Fibroblast of skin of right biceps (primary cell): ENCODE results near the gene SLC24A4.

Experiments used
- DNase-seq: peaks from one replicate; pipeline ENCODE4 v3.0.0-alpha.2; 2013

SLC24A4 gene

DNA sequence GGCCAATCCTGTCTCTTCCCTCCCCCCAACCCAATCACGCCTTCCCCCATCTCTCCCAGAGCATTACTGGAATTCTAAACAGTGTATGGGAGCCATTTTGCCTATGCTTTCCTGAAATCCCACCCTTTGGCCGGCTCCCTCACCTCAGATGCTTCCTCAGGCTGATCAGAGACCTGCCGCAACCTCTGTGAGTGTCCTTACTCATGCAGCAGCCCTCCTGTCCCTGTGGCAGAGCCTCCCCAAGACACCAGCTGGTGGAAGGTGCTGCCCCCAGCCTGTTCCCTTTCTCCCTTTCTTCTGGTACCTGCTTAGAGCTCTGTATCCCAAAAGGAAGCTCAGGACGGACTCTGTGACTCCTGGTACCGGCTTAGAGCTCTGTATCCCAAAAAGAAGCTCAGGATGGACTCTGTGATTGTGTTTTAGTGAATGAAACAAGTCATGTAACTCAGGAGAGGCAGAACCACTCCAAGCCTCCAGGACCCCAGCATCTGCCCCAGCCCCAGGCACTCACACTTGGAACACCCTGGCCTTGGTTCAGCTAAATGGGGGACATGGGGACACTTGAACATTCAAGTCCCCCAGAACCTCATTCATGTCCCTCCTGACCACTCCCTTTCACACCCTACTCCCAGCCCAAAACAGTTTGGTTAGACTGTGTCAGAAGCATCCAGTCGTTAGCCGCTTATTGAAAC is 161.3 kb downstream of the SLC24A4 start:
- no peak for DNase-seq

DNA sequence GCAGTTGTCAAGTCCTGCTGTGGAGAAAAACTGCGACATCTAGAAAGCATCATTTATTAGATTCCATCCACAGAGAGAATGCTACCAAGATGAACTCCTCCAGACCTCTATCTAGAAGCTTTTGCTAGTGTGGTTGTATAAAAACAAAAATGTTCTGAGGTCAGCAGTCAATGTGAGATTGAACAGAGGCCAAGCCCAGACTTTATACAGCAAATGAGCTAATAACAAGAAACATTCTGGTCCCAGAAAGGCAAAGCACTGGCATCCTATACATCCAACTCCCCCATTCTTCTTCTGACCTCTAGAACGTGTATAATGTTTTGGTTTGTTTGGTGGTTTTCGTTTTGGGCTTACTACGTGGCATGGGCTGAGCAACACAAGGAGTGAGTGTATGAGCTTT is 163.9 kb downstream of the SLC24A4 start:
- DNase-seq: peak; percentile 38

DNA sequence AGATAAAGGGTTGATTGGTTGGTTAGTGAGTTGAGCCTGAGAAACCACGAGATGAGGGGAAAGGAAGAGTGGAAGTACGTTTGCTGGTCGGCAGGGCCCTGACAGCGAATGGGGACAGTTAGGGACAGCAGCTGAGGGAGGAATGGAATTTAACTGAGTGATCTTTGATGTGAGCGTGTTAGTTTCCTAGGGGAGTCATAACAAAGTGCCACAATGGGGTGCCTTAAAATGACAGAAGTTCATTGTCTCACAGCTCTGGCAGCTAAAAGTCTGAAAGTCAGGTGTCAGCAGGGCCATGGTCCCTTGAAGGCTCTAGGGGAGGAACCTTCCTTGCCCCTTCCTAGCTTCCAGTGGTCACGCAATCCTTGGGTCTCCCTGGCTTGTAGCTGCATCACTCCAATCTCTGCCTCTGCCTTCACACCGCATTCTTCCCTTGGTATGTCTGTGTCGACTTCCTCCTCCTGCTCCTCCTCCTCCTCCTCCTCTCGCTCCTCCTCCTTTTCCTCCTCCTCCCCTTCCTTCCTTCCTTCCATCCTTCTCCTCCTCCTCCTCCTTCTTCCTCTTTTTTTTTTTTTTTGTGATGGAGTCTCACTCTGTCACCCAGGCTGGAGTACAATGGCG is 164.7 kb downstream of the SLC24A4 start:
- no peak for DNase-seq

DNA sequence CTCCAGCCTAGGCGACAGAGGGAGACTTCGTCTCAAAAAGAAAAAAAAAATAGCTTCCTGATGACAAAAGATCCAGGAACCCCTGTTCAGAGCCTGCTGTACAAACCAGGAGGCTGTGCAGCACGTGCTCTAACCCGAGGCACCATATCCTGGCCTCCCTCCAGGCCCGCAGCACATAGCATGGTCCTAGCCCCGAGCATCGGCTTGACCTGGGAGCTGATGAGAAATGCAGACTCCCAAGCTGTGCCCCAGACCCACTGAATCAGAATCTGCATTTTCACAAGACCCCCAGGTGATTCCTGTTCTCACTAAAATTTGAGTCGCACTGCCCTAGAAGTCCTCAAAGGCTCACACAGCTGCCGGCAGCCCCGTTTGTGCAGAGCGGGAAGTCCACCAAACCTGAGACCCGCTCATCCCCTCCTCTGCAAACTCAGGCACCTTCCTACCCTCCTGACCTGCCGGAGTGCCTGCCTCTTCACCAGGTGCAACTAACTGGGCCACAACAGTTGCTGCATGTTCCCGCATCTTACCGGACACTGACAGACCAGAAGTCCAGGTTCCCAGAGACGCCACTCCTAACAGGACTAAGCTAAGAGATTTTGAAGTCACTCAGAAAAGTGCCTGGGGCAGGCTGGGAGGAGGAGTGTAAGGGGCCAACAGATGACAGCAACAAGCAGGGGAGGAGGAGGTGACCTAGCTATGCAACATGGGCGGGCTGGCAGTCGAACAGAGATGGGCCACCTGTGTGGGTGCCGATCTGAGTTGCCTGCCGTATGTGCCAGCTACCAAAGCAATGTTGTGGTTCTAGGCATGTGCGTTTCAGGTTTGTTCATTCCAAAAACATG is 166.7 kb downstream of the SLC24A4 start:
- no peak for DNase-seq

DNA sequence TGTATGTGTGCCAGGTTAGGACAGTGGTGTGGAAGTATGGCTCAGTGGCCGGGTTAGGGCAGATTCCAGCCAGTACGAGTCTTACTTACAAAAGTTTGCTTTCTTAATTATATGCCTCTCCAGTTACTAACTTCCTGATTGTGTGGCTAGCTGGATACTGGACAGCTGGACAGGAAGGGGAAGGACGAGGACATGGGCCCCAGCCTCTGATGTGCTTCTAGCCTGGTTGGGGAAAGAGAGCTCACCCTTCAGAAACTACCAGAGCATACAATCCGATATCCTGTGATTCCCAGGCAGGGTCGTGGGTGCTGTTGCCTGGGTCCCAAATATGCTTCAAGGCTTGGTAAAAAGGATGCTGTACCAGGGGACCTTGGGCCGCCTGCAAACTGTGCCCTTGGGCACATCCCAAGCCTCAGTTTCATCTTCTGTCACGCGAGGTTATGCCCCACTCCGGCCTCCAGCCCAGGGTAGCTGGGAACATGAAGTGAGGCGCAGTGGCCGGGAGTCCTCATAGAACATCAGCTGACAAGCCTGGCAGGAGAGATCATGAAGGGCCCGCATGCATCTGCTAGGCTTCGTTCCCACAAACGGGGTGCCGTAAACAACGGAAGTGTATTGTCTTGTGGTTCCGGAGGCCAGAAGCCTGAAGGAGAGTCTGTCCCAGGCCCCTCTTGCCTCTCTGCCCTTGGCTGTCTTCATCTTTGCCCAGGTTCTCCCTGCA is 167.4 kb downstream of the SLC24A4 start:
- DNase-seq: no peak

DNA sequence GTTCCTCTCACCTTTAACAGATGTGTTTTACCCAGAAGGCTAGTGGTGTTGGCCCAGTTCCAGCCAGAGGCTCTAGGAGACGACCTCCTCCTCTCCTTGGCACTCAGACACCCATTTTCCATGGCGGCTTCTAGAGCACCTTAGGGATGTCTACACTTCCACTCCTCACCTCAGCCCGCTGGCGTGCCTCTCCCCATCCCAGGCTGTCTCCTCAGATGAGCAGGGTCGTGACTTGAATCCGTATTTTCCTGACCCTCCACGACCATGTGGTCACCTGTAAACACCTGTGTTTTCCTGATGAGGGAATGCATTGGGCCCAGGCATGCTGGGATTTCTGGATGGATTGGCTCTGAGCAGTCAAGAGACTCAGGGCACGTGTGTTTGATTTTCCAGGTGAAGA is 168.8 kb downstream of the SLC24A4 start:
- DNase-seq: no peak

DNA sequence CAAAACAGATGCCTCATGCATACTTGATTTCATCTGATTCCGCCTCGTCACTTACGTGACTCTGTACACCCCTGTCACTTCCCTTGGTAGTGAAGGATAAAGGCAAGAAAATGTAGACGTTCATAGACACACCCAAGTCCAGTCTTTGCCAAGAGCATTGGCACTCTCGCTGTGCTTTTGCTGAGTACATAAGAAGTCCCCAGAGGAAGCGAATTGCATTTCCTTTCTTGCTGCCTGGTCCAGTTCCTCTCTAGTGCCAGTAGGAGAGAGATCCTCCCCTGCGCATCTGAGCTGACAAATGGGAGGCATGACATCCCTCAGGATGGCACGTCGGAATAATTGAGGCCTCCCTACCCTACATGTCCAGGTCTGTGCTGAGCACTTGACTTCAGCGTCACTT is 169.3 kb downstream of the SLC24A4 start:
- no peak for DNase-seq

DNA sequence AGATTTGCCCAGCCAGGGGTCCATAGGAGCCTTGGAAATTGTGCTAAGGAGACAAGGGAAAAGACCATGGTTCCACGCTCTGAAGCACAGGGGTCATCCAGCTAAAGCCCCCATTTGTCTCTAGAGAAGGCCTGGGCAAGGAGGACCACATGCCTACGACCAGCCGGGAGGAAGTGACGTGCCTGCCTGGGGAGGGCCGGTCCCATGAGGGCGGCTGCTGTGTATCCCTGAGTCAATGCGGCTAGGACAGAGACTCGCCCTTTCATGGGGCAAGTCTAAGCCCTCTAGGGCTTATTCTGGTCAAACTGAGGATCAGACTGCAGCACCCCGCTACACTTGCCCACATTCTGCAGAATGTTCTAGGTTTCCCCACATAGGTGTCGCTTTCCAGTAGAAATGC is 170.1 kb downstream of the SLC24A4 start:
- no peak for DNase-seq

DNA sequence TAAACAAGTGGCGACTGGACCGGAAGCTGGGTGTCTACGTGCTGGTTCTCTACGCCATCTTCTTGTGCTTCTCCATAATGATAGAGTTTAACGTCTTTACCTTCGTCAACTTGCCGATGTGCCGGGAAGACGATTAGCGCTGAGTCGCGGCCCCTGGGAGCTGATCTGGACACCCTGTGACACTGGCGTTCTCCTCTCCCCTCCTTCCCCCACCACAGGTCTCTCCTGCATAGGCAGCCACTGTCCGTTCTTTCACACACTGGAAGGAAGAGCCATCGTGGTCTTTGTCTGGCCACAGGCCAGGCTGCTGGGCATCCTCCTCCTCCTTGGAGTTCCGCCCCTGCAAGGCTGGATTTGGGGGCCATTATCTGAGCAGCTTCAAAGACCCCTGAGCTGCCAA is 170.5 kb downstream of the SLC24A4 start:
- no peak for DNase-seq

DNA sequence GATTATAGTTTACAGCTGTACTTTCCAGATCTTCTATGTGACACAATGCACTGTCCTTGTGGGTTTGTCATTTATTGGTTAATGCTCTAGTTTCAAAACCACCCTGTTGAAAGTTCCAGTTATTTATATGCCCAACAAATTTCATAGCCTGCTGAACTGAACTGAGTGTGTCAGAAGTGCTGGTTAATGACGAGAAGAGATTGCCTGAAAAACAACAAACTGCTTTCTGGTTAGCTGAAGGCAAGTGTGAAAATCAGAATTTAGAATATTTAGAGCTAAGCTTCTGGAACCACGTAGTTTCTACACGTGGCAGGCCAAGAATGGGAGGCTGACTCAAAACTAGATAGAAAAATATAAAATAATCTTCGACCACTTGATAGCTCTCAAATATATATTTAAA is 171.5 kb downstream of the SLC24A4 start:
- no peak for DNase-seq

DNA sequence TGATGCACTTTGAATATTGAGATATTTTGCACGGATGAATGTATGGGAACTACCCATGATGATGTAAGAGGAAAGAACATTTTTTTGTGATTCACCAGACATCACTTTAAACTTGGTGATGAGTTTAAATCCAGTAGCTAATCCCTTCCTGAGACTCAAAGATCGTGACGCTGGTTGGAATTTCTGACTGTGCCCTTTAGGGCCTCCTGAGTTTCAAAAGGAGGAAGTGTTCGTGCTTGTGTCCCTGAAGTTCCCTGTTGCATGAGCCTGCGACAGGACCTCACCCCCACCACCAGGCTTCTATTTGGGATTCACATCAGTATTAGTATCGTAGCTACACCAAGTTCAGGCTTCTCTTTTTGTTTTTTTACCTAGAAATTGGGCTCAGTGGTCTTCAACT is 172.1 kb downstream of the SLC24A4 start:
- peak; percentile 92 for DNase-seq

DNA sequence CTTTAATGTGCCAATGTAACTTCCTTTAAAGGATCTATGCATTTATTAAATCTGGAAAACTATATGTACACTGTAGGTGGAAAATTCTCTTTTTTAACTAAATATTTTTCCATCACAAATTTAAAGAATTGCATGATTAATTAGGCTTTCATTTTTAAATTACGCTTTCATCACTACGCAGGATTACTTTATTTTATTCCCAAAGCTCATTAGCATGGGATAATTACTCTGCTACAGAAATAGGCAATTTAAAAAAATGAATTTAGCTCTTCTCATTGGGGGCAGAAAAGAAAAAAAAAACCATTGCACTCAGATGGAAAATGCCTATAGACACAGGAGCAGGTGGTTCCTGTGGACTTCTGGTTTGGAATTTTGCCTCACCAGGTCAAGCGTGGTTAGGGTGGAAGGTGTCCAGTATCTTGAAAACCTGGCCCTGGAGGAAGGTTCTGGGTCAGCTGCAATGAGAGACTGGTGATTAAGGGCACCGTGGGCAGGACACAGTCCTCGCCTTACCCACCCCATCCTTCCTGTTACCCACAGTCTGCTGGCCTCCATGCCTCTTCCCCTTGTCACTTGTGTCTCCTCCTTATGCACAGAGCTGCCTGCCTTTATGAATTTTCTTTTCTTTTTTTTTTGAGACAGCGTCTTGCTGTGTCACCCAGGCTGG is 173.4 kb downstream of the SLC24A4 start:
- no peak for DNase-seq

DNA sequence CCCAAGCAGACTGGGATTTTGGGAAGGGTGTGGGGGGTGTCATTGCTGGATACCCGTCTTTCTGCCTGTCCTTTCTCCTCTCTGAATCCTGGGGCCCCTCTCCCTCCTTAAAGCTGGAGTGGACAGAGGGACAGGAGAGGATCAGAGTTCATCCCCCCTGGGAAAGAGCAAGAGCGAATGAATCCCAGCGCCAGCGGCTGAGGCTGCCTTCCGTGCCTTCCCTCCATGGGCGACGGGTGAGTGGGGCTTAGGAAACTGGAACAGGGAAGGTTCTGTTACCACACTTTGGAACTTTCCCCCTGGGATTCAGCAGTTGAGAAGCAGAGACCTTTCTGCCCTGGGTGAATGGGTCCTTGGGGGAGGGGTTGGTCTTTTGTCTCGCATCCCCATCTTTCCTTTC is 174.4 kb downstream of the SLC24A4 start:
- no peak for DNase-seq

DNA sequence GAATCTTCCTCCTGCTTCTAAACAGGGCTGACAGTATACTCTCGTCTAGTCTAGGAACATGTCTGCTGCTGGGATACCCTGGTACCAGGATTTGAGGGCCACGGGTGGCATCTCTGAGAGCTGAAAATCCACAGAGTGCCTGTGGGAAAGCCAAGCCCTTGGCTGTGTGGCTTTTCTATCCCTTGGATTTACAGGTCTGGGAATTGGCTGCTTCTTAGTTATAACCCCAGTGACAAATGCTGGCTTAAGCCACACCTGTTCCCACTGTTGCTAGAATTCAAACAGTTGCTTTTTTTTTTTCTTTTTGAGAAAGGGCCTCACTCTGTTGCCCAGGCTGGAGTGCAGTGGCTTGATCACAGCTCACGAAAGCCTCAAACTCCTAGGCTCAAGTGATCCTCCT is 176.3 kb downstream of the SLC24A4 start:
- DNase-seq: no peak

DNA sequence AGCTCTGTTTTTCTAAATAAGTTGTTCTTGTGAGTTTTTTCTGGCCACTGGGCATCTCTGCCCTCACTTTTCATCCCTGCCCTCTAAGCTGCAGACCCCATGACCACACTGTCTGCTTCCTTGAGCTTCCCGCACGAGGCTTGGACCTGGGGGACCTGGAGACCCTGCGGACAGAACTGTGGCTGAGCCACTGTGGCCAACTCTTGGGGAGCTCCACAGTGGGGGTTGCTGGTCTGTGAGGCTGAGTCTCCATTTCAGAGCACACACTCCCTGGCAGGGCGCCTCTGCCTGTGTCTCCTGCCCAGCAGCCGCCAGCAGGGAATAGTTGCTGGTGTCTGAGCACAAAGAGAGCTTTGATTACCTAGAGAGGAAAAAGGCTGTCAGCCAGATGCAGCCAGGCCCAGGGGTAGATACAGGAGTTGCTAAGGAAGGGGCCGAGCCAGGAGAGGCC is 177.6 kb downstream of the SLC24A4 start:
- no peak for DNase-seq

DNA sequence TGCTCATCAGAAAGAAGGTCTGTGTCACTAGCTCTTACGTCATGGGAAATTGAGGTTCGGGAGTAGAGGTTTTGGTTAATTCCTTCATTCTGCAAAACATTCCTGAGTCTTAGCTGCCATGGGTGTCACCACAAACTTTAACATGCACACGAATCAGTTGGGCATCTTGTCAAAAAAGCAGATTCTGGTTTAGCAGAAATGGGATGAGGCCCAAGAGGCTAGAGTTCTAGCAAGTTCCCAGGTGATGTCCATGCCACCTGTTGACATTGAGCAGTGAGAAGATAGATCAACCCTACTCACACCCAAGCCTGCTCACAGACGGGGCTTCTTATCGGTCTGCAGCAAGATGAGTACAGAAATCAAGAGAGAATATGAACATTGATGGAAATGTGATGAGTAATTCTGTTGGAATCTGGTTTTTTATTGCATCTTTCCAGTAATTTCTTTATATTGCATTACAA is 179.0 kb downstream of the SLC24A4 start:
- DNase-seq: peak; percentile 95

DNA sequence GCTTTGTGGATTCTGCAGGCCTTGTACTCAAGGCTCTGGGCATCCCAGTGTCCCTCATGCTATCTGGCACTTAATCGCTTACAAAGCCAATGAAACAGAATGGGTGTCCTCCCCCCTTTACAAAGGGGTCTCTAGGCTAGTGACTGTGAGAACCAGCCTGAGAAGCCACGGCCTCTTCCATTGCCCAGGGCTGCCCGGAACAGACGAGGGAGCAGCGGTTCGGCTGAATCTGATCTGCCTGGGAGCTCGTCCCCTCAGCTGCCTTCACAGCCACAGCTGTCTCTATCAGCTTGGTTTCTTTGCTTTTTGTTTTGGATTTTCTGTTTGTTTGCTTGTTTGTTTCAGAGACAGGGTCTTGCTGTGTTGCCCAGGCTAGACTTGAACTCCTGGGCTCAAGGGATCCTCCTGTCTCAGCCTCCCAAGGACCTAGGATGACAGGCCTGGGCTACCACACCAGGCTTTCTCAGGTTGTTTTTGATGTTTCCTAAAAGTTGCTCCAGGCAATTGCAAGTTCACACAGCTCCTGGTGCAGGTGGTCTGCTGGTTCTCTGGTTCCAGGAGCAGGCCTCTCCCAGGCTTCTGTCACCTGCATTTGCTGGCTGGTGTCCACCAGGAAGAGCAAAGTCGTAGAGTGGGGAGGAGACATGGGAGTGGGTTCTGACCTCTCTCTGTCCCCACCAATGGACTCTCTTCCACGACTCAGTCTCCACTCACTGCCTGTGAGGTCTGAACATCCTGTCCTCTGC is 179.7 kb downstream of the SLC24A4 start:
- no peak for DNase-seq

DNA sequence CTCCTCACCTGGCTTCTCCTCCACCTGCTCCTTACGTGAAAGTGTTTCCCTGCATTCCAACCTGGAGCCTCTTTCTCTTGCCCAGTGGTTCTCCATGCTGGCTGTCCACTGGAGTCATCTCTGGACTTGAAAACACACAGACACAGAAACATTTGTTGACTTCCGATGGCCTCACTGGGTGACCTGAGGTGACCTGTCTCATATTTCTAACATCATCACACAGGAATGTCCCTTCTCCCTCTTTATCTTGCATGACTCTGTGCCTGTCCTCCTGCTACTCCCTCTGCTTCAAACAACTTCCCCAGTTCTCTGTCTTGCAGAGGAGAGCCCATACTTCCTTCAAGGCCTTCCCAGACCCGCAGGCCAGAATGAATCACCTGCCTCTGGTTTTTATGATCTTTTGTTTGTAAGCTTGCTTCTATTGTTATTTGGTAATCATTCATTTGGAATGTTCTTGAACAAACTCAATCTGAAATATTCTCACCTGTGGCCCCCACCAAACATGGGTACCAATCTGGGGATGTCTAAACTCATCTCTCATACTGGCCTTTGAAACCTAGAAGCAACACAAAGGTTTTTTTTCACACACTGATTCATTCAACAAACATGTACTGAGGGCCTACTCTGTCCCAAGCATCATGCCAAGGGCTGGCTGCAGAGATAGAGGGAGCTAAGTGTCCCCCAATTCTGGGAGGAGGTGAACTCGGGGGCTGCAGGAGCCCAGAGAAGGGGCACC is 181.0 kb downstream of the SLC24A4 start:
- peak; percentile 80 for DNase-seq

DNA sequence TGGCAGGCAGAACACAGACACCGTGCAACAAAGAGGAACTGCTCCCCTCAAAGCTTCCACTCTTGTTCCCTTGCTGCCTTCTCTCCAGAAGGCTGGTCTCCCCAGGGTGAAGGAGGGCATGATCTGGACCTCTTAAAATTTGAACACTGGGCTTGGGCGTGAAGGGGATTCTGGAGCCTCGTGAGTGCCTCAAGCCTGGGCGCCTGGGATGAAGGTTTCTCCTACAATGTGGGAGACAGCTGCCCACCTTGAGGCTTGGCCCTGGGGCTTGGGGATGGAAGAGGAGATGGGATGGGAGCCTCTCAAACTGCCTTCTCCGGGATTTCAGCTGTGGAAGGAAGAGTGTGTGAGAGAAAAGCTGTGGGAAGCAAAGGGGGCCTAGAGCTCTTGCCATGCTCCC is 182.9 kb downstream of the SLC24A4 start:
- no peak for DNase-seq

DNA sequence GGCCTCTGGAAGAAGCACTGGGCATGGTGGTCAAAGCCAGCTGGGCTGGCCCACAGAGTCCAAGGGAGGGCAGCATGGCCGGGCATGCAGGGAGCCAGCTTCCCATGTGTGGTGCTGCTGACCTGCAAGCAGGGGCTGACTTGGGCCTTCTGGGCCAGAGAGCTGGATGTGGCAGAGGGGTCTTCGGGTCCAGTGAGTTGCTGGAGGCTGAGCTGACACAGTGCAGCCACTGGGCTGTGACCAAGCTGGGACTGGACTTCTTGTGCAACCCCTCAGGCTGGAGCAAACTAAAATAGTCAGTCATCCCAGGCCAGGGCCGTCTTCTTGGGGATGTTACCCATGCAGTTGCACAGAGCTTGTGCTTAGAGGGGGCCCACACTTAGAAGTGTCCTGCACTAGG is 183.3 kb downstream of the SLC24A4 start:
- no peak for DNase-seq

DNA sequence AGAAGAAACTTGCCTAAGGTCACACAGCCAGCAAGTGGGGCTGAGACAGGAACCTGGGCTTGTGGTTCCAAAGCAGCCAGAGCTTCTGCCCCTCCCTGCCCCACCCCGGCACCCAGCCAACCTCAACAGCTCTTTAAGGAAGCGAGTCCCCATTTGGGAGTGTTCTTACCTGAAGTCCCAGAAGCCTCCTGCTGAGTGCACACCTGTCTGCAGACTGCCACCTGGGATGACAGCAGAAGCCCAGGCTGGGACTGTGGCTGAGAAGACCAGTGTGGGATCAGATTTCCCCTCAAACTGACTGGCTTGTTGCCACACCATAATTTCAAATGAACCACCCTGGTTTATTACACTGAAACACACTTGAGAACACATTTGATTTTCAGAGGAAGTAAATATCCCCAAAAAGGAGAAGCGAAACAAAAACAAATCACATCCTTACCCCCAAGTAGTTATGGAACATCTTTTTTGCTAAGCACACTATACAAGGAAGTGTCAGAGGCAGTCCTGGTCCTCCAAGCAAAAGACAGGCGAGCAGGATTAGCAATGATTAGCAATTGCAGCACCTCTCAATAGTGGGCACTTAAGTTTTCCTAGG is 184.3 kb downstream of the SLC24A4 start:
- DNase-seq: no peak
